ENCODE results near the gene MED20.

MED20 gene

GRCh38 chr6:41937861-41938574 lies 17.1 kb upstream of the MED20 start:
- DNase-seq (ENCODE audit: low spot score) = no peak
- in situ Hi-C loops (cut with MboI; ENCODE audit: low sequenced_read_pairs, unreplicated experiment) = loop anchor here (5.0 to 10.0 kb wide), 2 partner anchors 93 to 104 kb away; no protein-coding TSS in a partner anchor
- TF ChIP-seq CTCF (IDR thresholded peaks at IDR 0.05; ENCODE audit: borderline replicate concordance, control extremely low read depth, extremely low read depth, insufficient read depth, missing control alignments) = no peak

- in situ Hi-C loops (cut with MboI; ENCODE audit: low sequenced_read_pairs, unreplicated experiment) = loop anchor here (5.0 to 10.0 kb wide), 2 partner anchors 93 to 105 kb away; no protein-coding TSS in a partner anchor
- no peak for TF ChIP-seq CTCF (IDR thresholded peaks at IDR 0.05; ENCODE audit: borderline replicate concordance, control extremely low read depth, extremely low read depth, insufficient read depth, missing control alignments)
Measured at GRCh38 chr6:41937472-41937860, 16.5 kb upstream of the MED20 start.

GRCh38 chr6:41936073-41936837 lies 15.3 kb upstream of the MED20 start:
- DNase-seq (ENCODE audit: low spot score) = peak; percentile 80
- in situ Hi-C loops (cut with MboI; ENCODE audit: low sequenced_read_pairs, unreplicated experiment) = loop anchor here (5.0 to 10.0 kb wide), 2 partner anchors 91 to 106 kb away; no protein-coding TSS in a partner anchor
- peak; percentile 70 for TF ChIP-seq CTCF (IDR thresholded peaks at IDR 0.05; ENCODE audit: borderline replicate concordance, control extremely low read depth, extremely low read depth, insufficient read depth, missing control alignments)

More at GRCh38 chr6:41937472-41937860, 16.5 kb upstream of the MED20 start:
- no peak for DNase-seq (ENCODE audit: low spot score)

GRCh38 chr6:41935685-41936072 lies 14.7 kb upstream of the MED20 start:
- in situ Hi-C loops (cut with MboI; ENCODE audit: low sequenced_read_pairs, unreplicated experiment) = loop anchor here (5.0 to 10.0 kb wide), 2 partner anchors 91 to 107 kb away; no protein-coding TSS in a partner anchor
- no peak for TF ChIP-seq CTCF (IDR thresholded peaks at IDR 0.05; ENCODE audit: borderline replicate concordance, control extremely low read depth, extremely low read depth, insufficient read depth, missing control alignments)
- no peak for DNase-seq (ENCODE audit: low spot score)

GRCh38 chr6:41935193-41935574 lies 14.2 kb upstream of the MED20 start:
- no peak for TF ChIP-seq CTCF (IDR thresholded peaks at IDR 0.05; ENCODE audit: borderline replicate concordance, control extremely low read depth, extremely low read depth, insufficient read depth, missing control alignments)
- in situ Hi-C loops (cut with MboI; ENCODE audit: low sequenced_read_pairs, unreplicated experiment) = loop anchor here (5.0 to 10.0 kb wide), 2 partner anchors 90 to 107 kb away; no protein-coding TSS in a partner anchor
- DNase-seq (ENCODE audit: low spot score) = no peak

GRCh38 chr6:41934278-41935192 lies 13.6 kb upstream of the MED20 start:
- in situ Hi-C loops (cut with MboI; ENCODE audit: low sequenced_read_pairs, unreplicated experiment) = loop anchor here (5.0 to 10.0 kb wide), 2 partner anchors 90 to 108 kb away; no protein-coding TSS in a partner anchor
- TF ChIP-seq CTCF (IDR thresholded peaks at IDR 0.05; ENCODE audit: borderline replicate concordance, control extremely low read depth, extremely low read depth, insufficient read depth, missing control alignments) = no peak
- no peak for DNase-seq (ENCODE audit: low spot score)

Data from GM13976 (cell line).